ENCODE measurements around the gene FABP1. TPM values are rescaled to one million over a fixed set of nuclear protein-coding genes. Genes with fewer than 3 reads are reported as not detected.

The FABP1 gene
- total RNA-seq, 2 donors from 2014 or later, result not detected

- no peaks in the 10 kb centered on the region for H3K9me3 Mint-ChIP-seq
- ATAC-seq, result no peak
- H3K36me3 Mint-ChIP-seq, result no peaks in the 10 kb centered on the region
- no peak for DNase-seq (ENCODE audit: low spot score in 2 of 2)
- no peak overlapping the region for H3K27ac Mint-ChIP-seq
These were observed 2.4 kb downstream of the FABP1 start for GRCh38 chr2:88125344-88125923.

- Mint-ChIP-seq H3K27ac (no peak overlapping the region), H3K9me3 (no peaks in the 10 kb centered on the region), H3K36me3 (no peaks in the 10 kb centered on the region)
- DNase-seq (ENCODE audit: low spot score in 2 of 2) (no peak), ATAC-seq (no peak)
These were observed 3.6 kb downstream of the FABP1 start for GRCh38 chr2:88123975-88124917.

GRCh38 chr2:88123164-88123974 lies 4.5 kb downstream of the FABP1 start:
- Mint-ChIP-seq H3K9me3 (no peaks in the 10 kb centered on the region), H3K36me3 (no peaks in the 10 kb centered on the region), H3K27ac (no peak overlapping the region)
- no peak for ATAC-seq
- DNase-seq (ENCODE audit: low spot score in 2 of 2), result no peak

GRCh38 chr2:88122141-88122884 lies 5.5 kb downstream of the FABP1 start:
- ATAC-seq (no peak), DNase-seq (ENCODE audit: low spot score in 2 of 2) (no peak)
- no peak overlapping the region for H3K27ac Mint-ChIP-seq
- no peaks in the 10 kb centered on the region for H3K9me3 Mint-ChIP-seq
- no peaks in the 10 kb centered on the region for H3K36me3 Mint-ChIP-seq

GRCh38 chr2:88121678-88122077 lies 6.2 kb downstream of the FABP1 start:
- no peak overlapping the region for H3K27ac Mint-ChIP-seq
- DNase-seq (ENCODE audit: low spot score in 2 of 2) (no peak), ATAC-seq (no peak)
- no peaks in the 10 kb centered on the region for H3K36me3 Mint-ChIP-seq
- H3K9me3 Mint-ChIP-seq, result no peaks in the 10 kb centered on the region

- Mint-ChIP-seq H3K27ac (no peak overlapping the region), H3K36me3 (no peaks in the 10 kb centered on the region), H3K9me3 (no peaks in the 10 kb centered on the region)
- DNase-seq (ENCODE audit: low spot score in 2 of 2), result peak in 1 of 2 donors; percentile 1
- ATAC-seq, result no peak
These were observed 9.9 kb downstream of the FABP1 start for GRCh38 chr2:88117973-88118372.

- no peaks in the 10 kb centered on the region for H3K9me3 Mint-ChIP-seq
These were observed 11.0 kb downstream of the FABP1 start for GRCh38 chr2:88116669-88117432.

GRCh38 chr2:88115825-88116518 lies 11.9 kb downstream of the FABP1 start:
- Mint-ChIP-seq H3K36me3 (no peaks in the 10 kb centered on the region), H3K9me3 (no peaks in the 10 kb centered on the region), H3K27ac (no peak overlapping the region)
- DNase-seq (ENCODE audit: low spot score in 2 of 2) (peak in 1 of 2 donors; percentile 28), ATAC-seq (no peak)

More at GRCh38 chr2:88116669-88117432, 11.0 kb downstream of the FABP1 start:
- DNase-seq (ENCODE audit: low spot score in 2 of 2) (peak in 1 of 2 donors; percentile 28), ATAC-seq (no peak)
- Mint-ChIP-seq H3K36me3 (no peaks in the 10 kb centered on the region), H3K27ac (no peak overlapping the region)

- DNase-seq (ENCODE audit: low spot score in 2 of 2) (no peak), ATAC-seq (no peak)
- Mint-ChIP-seq H3K9me3 (no peaks in the 10 kb centered on the region), H3K36me3 (no peaks in the 10 kb centered on the region), H3K27ac (no peak overlapping the region)
These were observed 13.0 kb downstream of the FABP1 start for GRCh38 chr2:88114889-88115288.

- Mint-ChIP-seq H3K36me3 (no peaks in the 10 kb centered on the region), H3K27ac (no peak overlapping the region), H3K9me3 (no peaks in the 10 kb centered on the region)
- DNase-seq (ENCODE audit: low spot score in 2 of 2) (peak in 1 of 2 donors; percentile 13), ATAC-seq (no peak)
These were observed 14.8 kb downstream of the FABP1 start for GRCh38 chr2:88113069-88113468.

GRCh38 chr2:88110830-88111229 lies 17.0 kb downstream of the FABP1 start:
- Mint-ChIP-seq H3K27ac (no peak overlapping the region), H3K36me3 (no peaks in the 10 kb centered on the region), H3K9me3 (no peaks in the 10 kb centered on the region)
- ATAC-seq, result no peak
- peak in 1 of 2 donors; percentile 20 for DNase-seq (ENCODE audit: low spot score in 2 of 2)

- ATAC-seq (no peak), DNase-seq (ENCODE audit: low spot score in 2 of 2) (peak in 1 of 2 donors; percentile 1)
- Mint-ChIP-seq H3K27ac (no peak overlapping the region), H3K9me3 (no peaks in the 10 kb centered on the region), H3K36me3 (no peaks in the 10 kb centered on the region)
These were observed 19.1 kb downstream of the FABP1 start for GRCh38 chr2:88108796-88109195.

- Mint-ChIP-seq H3K27ac (no peak overlapping the region), H3K36me3 (no peaks in the 10 kb centered on the region), H3K9me3 (no peaks in the 10 kb centered on the region)
- DNase-seq (ENCODE audit: low spot score in 2 of 2) (no peak), ATAC-seq (no peak)
These were observed 27.4 kb downstream of the FABP1 start for GRCh38 chr2:88100489-88100858.

- no peak for DNase-seq (ENCODE audit: low spot score in 2 of 2)
- no peaks in the 10 kb centered on the region for H3K36me3 Mint-ChIP-seq
These were observed 27.9 kb downstream of the FABP1 start for GRCh38 chr2:88099798-88100488.

GRCh38 chr2:88098558-88098900 lies 29.3 kb downstream of the FABP1 start:
- H3K36me3 Mint-ChIP-seq, result no peaks in the 10 kb centered on the region
- no peak overlapping the region for H3K27ac Mint-ChIP-seq
- H3K9me3 Mint-ChIP-seq, result no peaks in the 10 kb centered on the region
- DNase-seq (ENCODE audit: low spot score in 2 of 2) (no peak), ATAC-seq (no peak)

More at GRCh38 chr2:88099798-88100488, 27.9 kb downstream of the FABP1 start:
- Mint-ChIP-seq H3K9me3 (no peaks in the 10 kb centered on the region), H3K27ac (no peak overlapping the region)
- no peak for ATAC-seq
